ENCODE results near the gene FBXW9.
"Not testable (repeated sequence)": the region's sequence is repeated elsewhere in the genome, so short reads cannot be mapped to it uniquely, and the experiment has no call there.

The FBXW9 gene

GRCh38 chr19:12646551-12646950 lies 49.9 kb downstream of the FBXW9 start:
- H3K27ac ChIP-seq = no peak overlapping the region
- no peaks in the 10 kb centered on the region for H3K9me3 ChIP-seq
- TF ChIP-seq Cebpa-rat (IDR thresholded peaks at IDR 0.05) = no peak
- H3K36me3 ChIP-seq = peaks cover 57% of the 10 kb centered on the region
- no peak overlapping the region for H3K4me3 ChIP-seq
- H3K27me3 ChIP-seq = no peaks in the 10 kb centered on the region
- peaks cover 13% of the 10 kb centered on the region for H3K4me1 ChIP-seq
- 0 out of 2 replicates have a peak overlapping the region, but pooled peaks have one; percentile 24 for H3K9ac ChIP-seq
- no peaks in the 10 kb centered on the region for H4K20me1 ChIP-seq
- H3K4me2 ChIP-seq = peak overlapping the region; percentile 25

DNA sequence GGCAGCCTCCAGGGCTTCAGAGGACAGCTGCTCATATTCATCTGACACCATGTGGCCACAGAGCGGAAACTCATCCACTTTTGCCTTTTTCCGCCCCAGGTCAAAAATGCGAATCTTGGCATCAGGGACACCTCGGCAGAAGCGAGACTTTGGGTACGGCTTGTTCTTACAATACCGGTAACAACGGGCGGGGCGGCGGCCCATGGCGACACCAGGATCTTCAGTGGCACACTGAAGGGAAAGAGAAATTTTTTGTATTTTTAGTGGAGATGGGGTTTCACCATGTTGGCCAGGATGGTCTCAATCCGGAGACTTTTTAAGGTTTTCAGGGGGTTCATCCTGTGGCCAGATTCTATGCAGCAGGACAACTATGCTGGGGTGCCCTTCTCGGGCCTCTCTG lies 52.7 kb downstream of the FBXW9 start:
- not testable (repeated sequence) for H3K9ac ChIP-seq, H4K20me1 ChIP-seq, H3K4me3 ChIP-seq, H3K9me3 ChIP-seq, H3K4me2 ChIP-seq, H3K27ac ChIP-seq, H3K27me3 ChIP-seq
- H3K36me3 ChIP-seq = peaks cover 37% of the 10 kb centered on the region
- peaks cover 22% of the 10 kb centered on the region for H3K4me1 ChIP-seq

GRCh38 chr19:12642506-12642905 lies 53.9 kb downstream of the FBXW9 start:
- Histone ChIP-seq H3K4me2 (no peak overlapping the region), H3K9ac (no peak overlapping the region)
- no peak for TF ChIP-seq Cebpa-rat (IDR thresholded peaks at IDR 0.05)

GRCh38 chr19:12641456-12641855 lies 55.0 kb downstream of the FBXW9 start:
- Histone ChIP-seq H3K4me1 (peaks cover 11% of the 10 kb centered on the region), H3K4me2 (no peak overlapping the region), H3K27ac (no peak overlapping the region), H3K9ac (no peak overlapping the region), H3K27me3 (no peaks in the 10 kb centered on the region), H4K20me1 (no peaks in the 10 kb centered on the region), H3K36me3 (peaks cover 30% of the 10 kb centered on the region), H3K4me3 (no peak overlapping the region), H3K9me3 (no peaks in the 10 kb centered on the region)
- TF ChIP-seq Cebpa-rat (IDR thresholded peaks at IDR 0.05) = no peak

More at GRCh38 chr19:12642506-12642905, 53.9 kb downstream of the FBXW9 start:
- H3K27me3 ChIP-seq = no peaks in the 10 kb centered on the region
- H3K27ac ChIP-seq = no peak overlapping the region
- H3K4me1 ChIP-seq = peaks cover 22% of the 10 kb centered on the region
- H3K9me3 ChIP-seq = no peaks in the 10 kb centered on the region
- H3K4me3 ChIP-seq = no peak overlapping the region
- no peaks in the 10 kb centered on the region for H4K20me1 ChIP-seq
- peaks cover 29% of the 10 kb centered on the region for H3K36me3 ChIP-seq

GRCh38 chr19:12639901-12640613 lies 56.4 kb downstream of the FBXW9 start:
- Histone ChIP-seq H3K36me3 (peaks cover 17% of the 10 kb centered on the region; the same call in 1 of the 2 replicates), H3K4me2 (peak overlapping the region; percentile 79), H3K27ac (peak overlapping the region; percentile 52), H3K27me3 (no peaks in the 10 kb centered on the region), H3K9me3 (no peaks in the 10 kb centered on the region), H3K4me1 (peaks cover 10% of the 10 kb centered on the region), H4K20me1 (no peaks in the 10 kb centered on the region), H3K4me3 (peak overlapping the region; percentile 40), H3K9ac (peak overlapping the region; percentile 60)
- TF ChIP-seq Cebpa-rat (IDR thresholded peaks at IDR 0.05) = no peak
